ENCODE measurements around the gene MPP3.

The MPP3 gene

DNA sequence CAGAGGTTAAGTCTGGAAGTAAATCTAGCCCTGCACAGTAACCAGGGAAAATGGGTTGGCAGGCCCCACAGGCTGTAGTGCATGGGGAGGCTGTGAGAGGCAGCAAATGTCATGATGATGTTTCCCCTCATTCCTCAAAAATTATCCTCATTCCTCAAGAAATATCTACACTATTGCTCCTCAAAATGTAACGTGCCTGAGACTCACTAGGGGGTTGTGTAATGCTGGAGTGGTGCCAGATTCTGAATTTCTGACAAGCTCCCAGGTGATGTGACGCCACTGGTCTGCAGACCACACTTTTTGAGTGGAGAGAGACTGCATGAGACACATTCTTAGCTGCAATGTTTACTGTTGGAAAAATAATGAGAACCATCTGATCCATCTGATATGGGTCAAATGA, 1.2 kb upstream of the MPP3 start:
- no peak overlapping the region for H3K14ac ChIP-seq (ENCODE audit: low read length)

DNA sequence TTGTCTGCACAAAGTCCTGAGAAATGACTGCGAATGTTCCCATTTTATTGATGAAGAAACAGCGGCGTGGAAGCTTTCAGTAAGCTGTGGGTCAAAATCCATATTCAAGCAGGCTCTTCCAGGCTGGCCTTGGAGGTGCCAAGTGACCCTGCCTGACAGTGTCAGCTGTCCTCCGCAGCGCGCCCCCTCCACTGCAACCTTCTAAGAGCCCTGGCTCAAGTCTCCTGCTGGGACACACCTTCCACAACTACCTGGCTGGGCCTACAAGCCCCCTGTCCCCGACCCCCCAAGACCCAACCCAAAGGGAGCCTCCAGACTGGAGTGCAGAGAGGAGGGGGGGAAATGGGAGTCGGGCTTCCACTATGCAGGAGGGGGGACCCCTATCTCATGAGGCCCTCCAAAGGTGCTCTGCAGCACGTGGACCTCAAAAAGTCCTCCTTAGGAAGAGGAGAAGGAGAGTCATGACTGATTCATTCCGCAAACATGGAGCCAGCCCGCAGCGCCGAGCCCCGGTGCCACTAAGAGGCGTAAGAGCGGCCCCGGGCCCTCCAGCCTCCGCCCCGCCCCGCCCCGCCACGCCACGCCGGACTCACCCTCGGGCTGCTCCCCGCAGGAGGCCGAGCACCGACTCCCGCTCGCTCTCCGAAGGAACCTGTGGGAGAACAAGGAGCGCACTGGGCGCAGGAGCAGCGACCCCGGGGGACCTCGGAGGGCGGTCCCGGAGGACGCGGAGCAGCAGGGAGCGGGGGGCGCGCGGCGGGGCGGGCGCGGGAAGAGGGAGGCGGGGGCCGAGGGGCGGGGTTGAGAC, 574 bp downstream of the MPP3 start:
- DNase-seq (ENCODE audit: low spot score), result no peak
- Histone ChIP-seq H4K8ac (ENCODE audit: low read depth, low read length) (no peak overlapping the region), H2BK5ac (ENCODE audit: low read length) (no peak overlapping the region), H2BK12ac (ENCODE audit: low read length) (no peak overlapping the region), H2BK15ac (ENCODE audit: low read length) (peak overlapping the region; percentile 87), H3K36me3 (replicated peaks in 1 of 2; ENCODE audit: control insufficient read depth in 2 of 2, insufficient read depth in 2 of 2, low read length in 2 of 2) (peaks cover 0 to 7% of the 10 kb centered on the region in 2 donors), H3K79me1 (ENCODE audit: low read depth, low read length) (peaks cover 2% of the 10 kb centered on the region), H3K23ac (ENCODE audit: low read depth, low read length, poor library complexity) (peak overlapping the region; percentile 9), H3K4me1 (ENCODE audit: control insufficient read depth in 2 of 2, insufficient read depth in 1 of 2, low read depth in 1 of 2, low read length in 2 of 2) (peaks cover 4 to 5% of the 10 kb centered on the region in 2 donors), H3K9me3 (replicated peaks in 1 of 2; ENCODE audit: control insufficient read depth in 2 of 2, insufficient read depth in 1 of 2, low read depth in 1 of 2, low read length in 2 of 2) (peaks cover 7 to 8% of the 10 kb centered on the region in 2 donors), H2AFZ (ENCODE audit: low read length) (peak overlapping the region; percentile 99), H3K27me3 (ENCODE audit: control insufficient read depth in 3 of 3, insufficient read depth in 3 of 3, low read depth in 1 of 3, low read length in 3 of 3) (peaks cover 5 to 19% (median 6%) of the 10 kb centered on the region in 3 experiments), H3K4me3 (ENCODE audit: low read length in 2 of 2) (peak overlapping the region; percentile 63 to 91), H3K18ac (ENCODE audit: low read length) (peak overlapping the region; percentile 98), H3K4me2 (ENCODE audit: insufficient read depth, low read length, poor library complexity, severe bottlenecking) (peak overlapping the region; percentile 79), H2AK5ac (ENCODE audit: low read depth, low read length) (peak overlapping the region; percentile 4), H4K91ac (ENCODE audit: low read depth, low read length, poor library complexity) (no peak overlapping the region), H3K14ac (ENCODE audit: low read length) (peak overlapping the region; percentile 63), H3K4ac (ENCODE audit: low read length) (no peak overlapping the region), H2BK120ac (ENCODE audit: low read depth, low read length) (peak overlapping the region; percentile 49), H3K9ac (ENCODE audit: low read depth, low read length, poor library complexity) (peak overlapping the region; percentile 96), H3K27ac (replicated peaks; ENCODE audit: low read length) (no peak overlapping the region)
- no CpG with 5 or more reads among the region's 51 CpGs for WGBS, 2 donors (ENCODE audit: extremely low coverage in 2 of 2, insufficient read length in 2 of 2, insufficient replicate concordance in 1 of 2)

More for the DNA sequence above, 1.2 kb upstream of the MPP3 start:
- peaks cover 5 to 19% (median 6%) of the 10 kb centered on the region in 3 experiments for H3K27me3 ChIP-seq (ENCODE audit: control insufficient read depth in 3 of 3, insufficient read depth in 3 of 3, low read depth in 1 of 3, low read length in 3 of 3)
- H3K18ac ChIP-seq (ENCODE audit: low read length), result no peak overlapping the region
- no peak overlapping the region for H2BK120ac ChIP-seq (ENCODE audit: low read depth, low read length)
- H2AFZ ChIP-seq (ENCODE audit: low read length), result no peak overlapping the region
- no peak overlapping the region for H3K4me2 ChIP-seq (ENCODE audit: insufficient read depth, low read length, poor library complexity, severe bottlenecking)
- H3K4me3 ChIP-seq (ENCODE audit: low read length in 2 of 2), result no peak overlapping the region
- H3K9ac ChIP-seq (ENCODE audit: low read depth, low read length, poor library complexity), result no peak overlapping the region
- H3K23ac ChIP-seq (ENCODE audit: low read depth, low read length, poor library complexity), result no peak overlapping the region
- peaks cover 2% of the 10 kb centered on the region for H3K79me1 ChIP-seq (ENCODE audit: low read depth, low read length)
- H3K27ac ChIP-seq (replicated peaks; ENCODE audit: low read length), result no peak overlapping the region
- no peak overlapping the region for H2AK5ac ChIP-seq (ENCODE audit: low read depth, low read length)
- H4K91ac ChIP-seq (ENCODE audit: low read depth, low read length, poor library complexity), result no peak overlapping the region
- no peak overlapping the region for H2BK12ac ChIP-seq (ENCODE audit: low read length)
- no CpG with 5 or more reads among the region's 2 CpGs for WGBS, 2 donors (ENCODE audit: extremely low coverage in 2 of 2, insufficient read length in 2 of 2, insufficient replicate concordance in 1 of 2)
- H3K9me3 ChIP-seq (replicated peaks in 1 of 2; ENCODE audit: control insufficient read depth in 2 of 2, insufficient read depth in 1 of 2, low read depth in 1 of 2, low read length in 2 of 2), result peaks cover 7 to 8% of the 10 kb centered on the region in 2 donors
- no peak overlapping the region for H2BK15ac ChIP-seq (ENCODE audit: low read length)
- peaks cover 4 to 5% of the 10 kb centered on the region in 2 donors for H3K4me1 ChIP-seq (ENCODE audit: control insufficient read depth in 2 of 2, insufficient read depth in 1 of 2, low read depth in 1 of 2, low read length in 2 of 2)
- no peak for DNase-seq (ENCODE audit: low spot score)
- H3K36me3 ChIP-seq (replicated peaks in 1 of 2; ENCODE audit: control insufficient read depth in 2 of 2, insufficient read depth in 2 of 2, low read length in 2 of 2), result peaks cover 0 to 2% of the 10 kb centered on the region in 2 donors
- no peak overlapping the region for H3K4ac ChIP-seq (ENCODE audit: low read length)
- no peak overlapping the region for H2BK5ac ChIP-seq (ENCODE audit: low read length)
- H4K8ac ChIP-seq (ENCODE audit: low read depth, low read length), result no peak overlapping the region

DNA sequence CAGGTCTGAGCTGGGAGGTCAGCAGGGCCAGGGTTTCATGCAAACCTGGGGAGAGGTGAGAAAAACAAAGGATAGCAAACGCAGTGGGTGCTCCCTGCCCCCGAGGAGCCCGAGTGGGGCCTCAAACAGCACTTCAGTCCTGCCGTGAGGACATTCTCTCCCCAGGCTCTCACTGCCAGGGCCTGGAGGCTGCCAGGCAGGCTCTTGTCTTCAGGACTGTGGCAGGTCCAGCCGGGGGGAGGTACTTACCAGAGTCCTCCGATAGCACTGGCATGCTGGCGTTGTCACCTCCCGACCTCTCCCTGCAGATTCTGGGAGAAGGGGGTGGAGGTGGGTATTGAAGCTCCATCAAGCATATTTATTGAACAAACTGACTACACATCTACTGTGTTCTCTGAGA, 1.3 kb downstream of the MPP3 start:
- H3K9me3 ChIP-seq (replicated peaks in 1 of 2; ENCODE audit: control insufficient read depth in 2 of 2, insufficient read depth in 1 of 2, low read depth in 1 of 2, low read length in 2 of 2), result peaks cover 7 to 8% of the 10 kb centered on the region in 2 donors
- WGBS, 2 donors (ENCODE audit: extremely low coverage in 2 of 2, insufficient read length in 2 of 2, insufficient replicate concordance in 1 of 2), result no CpG with 5 or more reads among the region's 8 CpGs

DNA sequence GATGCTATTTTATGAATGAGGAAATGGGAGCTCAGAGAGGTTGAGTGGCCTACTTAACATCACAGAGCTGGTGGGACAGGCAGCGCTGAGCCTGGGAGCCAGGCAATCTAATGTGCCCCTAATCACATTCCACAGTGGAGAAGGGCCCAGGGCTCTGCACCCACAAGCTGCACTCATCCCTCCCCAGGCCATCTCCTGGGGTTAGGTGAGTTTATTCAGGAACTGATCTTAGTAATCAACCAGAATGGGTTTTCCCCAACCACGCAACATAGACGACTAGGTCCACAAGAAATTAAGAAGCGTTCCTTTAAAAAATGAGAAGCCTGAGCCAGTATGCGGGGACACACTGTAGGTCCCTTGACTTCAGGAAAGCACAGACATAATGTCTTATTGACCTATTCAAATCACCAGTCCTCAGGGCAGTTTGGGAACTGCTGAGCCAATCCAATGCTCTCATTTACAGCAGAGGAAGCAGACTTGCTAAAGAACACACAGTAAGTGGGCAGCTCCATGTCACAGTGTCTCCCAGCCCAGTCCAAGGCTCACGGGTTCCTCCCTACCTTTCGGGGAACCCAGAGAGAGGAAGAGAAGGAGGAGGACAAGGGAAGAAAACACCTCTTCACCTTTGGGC, 2.3 kb downstream of the MPP3 start:
- H3K18ac ChIP-seq (ENCODE audit: low read length), result no peak overlapping the region
- no peak overlapping the region for H3K27ac ChIP-seq (replicated peaks; ENCODE audit: low read length)
- H3K14ac ChIP-seq (ENCODE audit: low read length), result no peak overlapping the region
- H3K4me3 ChIP-seq (ENCODE audit: low read length in 2 of 2), result no peak overlapping the region
- no peak overlapping the region for H3K4me2 ChIP-seq (ENCODE audit: insufficient read depth, low read length, poor library complexity, severe bottlenecking)
- H4K91ac ChIP-seq (ENCODE audit: low read depth, low read length, poor library complexity), result no peak overlapping the region
- no peak overlapping the region for H3K4ac ChIP-seq (ENCODE audit: low read length)
- H3K23ac ChIP-seq (ENCODE audit: low read depth, low read length, poor library complexity), result no peak overlapping the region
- H4K8ac ChIP-seq (ENCODE audit: low read depth, low read length), result no peak overlapping the region
- H3K36me3 ChIP-seq (replicated peaks in 1 of 2; ENCODE audit: control insufficient read depth in 2 of 2, insufficient read depth in 2 of 2, low read length in 2 of 2), result peaks cover 0 to 9% of the 10 kb centered on the region in 2 donors
- H2BK15ac ChIP-seq (ENCODE audit: low read length), result no peak overlapping the region
- H2AFZ ChIP-seq (ENCODE audit: low read length), result no peak overlapping the region
- H3K9me3 ChIP-seq (replicated peaks in 1 of 2; ENCODE audit: control insufficient read depth in 2 of 2, insufficient read depth in 1 of 2, low read depth in 1 of 2, low read length in 2 of 2), result peaks cover 7 to 8% of the 10 kb centered on the region in 2 donors
- H2BK12ac ChIP-seq (ENCODE audit: low read length), result no peak overlapping the region
- no CpG with 5 or more reads among the region's 7 CpGs for WGBS, 2 donors (ENCODE audit: extremely low coverage in 2 of 2, insufficient read length in 2 of 2, insufficient replicate concordance in 1 of 2)
- H2BK5ac ChIP-seq (ENCODE audit: low read length), result no peak overlapping the region
- H3K79me1 ChIP-seq (ENCODE audit: low read depth, low read length), result peaks cover 2% of the 10 kb centered on the region
- DNase-seq (ENCODE audit: low spot score), result no peak
- H2AK5ac ChIP-seq (ENCODE audit: low read depth, low read length), result no peak overlapping the region
- H3K9ac ChIP-seq (ENCODE audit: low read depth, low read length, poor library complexity), result no peak overlapping the region
- peaks cover 5 to 19% (median 6%) of the 10 kb centered on the region in 3 experiments for H3K27me3 ChIP-seq (ENCODE audit: control insufficient read depth in 3 of 3, insufficient read depth in 3 of 3, low read depth in 1 of 3, low read length in 3 of 3)
- peaks cover 4 to 5% of the 10 kb centered on the region in 2 donors for H3K4me1 ChIP-seq (ENCODE audit: control insufficient read depth in 2 of 2, insufficient read depth in 1 of 2, low read depth in 1 of 2, low read length in 2 of 2)
- no peak overlapping the region for H2BK120ac ChIP-seq (ENCODE audit: low read depth, low read length)

More for the DNA sequence above, 1.3 kb downstream of the MPP3 start:
- H3K18ac ChIP-seq (ENCODE audit: low read length), result no peak overlapping the region
- no peak overlapping the region for H3K23ac ChIP-seq (ENCODE audit: low read depth, low read length, poor library complexity)
- peaks cover 2% of the 10 kb centered on the region for H3K79me1 ChIP-seq (ENCODE audit: low read depth, low read length)
- no peak overlapping the region for H2BK12ac ChIP-seq (ENCODE audit: low read length)
- no peak overlapping the region for H3K9ac ChIP-seq (ENCODE audit: low read depth, low read length, poor library complexity)
- H2AK5ac ChIP-seq (ENCODE audit: low read depth, low read length), result no peak overlapping the region
- H3K4me2 ChIP-seq (ENCODE audit: insufficient read depth, low read length, poor library complexity, severe bottlenecking), result no peak overlapping the region
- no peak overlapping the region for H4K91ac ChIP-seq (ENCODE audit: low read depth, low read length, poor library complexity)
- H3K4me1 ChIP-seq (ENCODE audit: control insufficient read depth in 2 of 2, insufficient read depth in 1 of 2, low read depth in 1 of 2, low read length in 2 of 2), result peaks cover 4 to 5% of the 10 kb centered on the region in 2 donors
- no peak overlapping the region for H2AFZ ChIP-seq (ENCODE audit: low read length)
- H3K4ac ChIP-seq (ENCODE audit: low read length), result no peak overlapping the region
- peaks cover 0 to 7% of the 10 kb centered on the region in 2 donors for H3K36me3 ChIP-seq (replicated peaks in 1 of 2; ENCODE audit: control insufficient read depth in 2 of 2, insufficient read depth in 2 of 2, low read length in 2 of 2)
- H2BK5ac ChIP-seq (ENCODE audit: low read length), result no peak overlapping the region
- H4K8ac ChIP-seq (ENCODE audit: low read depth, low read length), result no peak overlapping the region
- no peak for DNase-seq (ENCODE audit: low spot score)
- H3K27ac ChIP-seq (replicated peaks; ENCODE audit: low read length), result no peak overlapping the region
- no peak overlapping the region for H3K14ac ChIP-seq (ENCODE audit: low read length)
- peaks cover 5 to 19% (median 6%) of the 10 kb centered on the region in 3 experiments for H3K27me3 ChIP-seq (ENCODE audit: control insufficient read depth in 3 of 3, insufficient read depth in 3 of 3, low read depth in 1 of 3, low read length in 3 of 3)
- no peak overlapping the region for H3K4me3 ChIP-seq (ENCODE audit: low read length in 2 of 2)
- no peak overlapping the region for H2BK120ac ChIP-seq (ENCODE audit: low read depth, low read length)
- no peak overlapping the region for H2BK15ac ChIP-seq (ENCODE audit: low read length)
